MM.1S (cell line): ENCODE results near the gene STARD3.

ENCODE experiments used
- DNase-seq: peaks from one replicate; pipeline ENCODE4 v3.0.0-alpha.2; 2015
- H2AFZ ChIP-seq: fragments of 300-600 bp; sonication (generic); 2 replicates; pipeline ENCODE4 v1.6.0; 2016; ENCODE audit warnings: antibody characterized with exemption, low read length
- H3F3A ChIP-seq: fragments of 300-600 bp; sonication (generic); 2 replicates; pipeline ENCODE4 v1.6.1; 2016; ENCODE audit warnings: mild to moderate bottlenecking, antibody characterized with exemption, low read length, moderate library complexity, mixed read lengths; ENCODE audit not compliant: insufficient read depth
- H3K27ac ChIP-seq: fragments of 300-600 bp; sonication (generic); 2 replicates; pipeline ENCODE4 v1.5.1; 2016; ENCODE audit warnings: mild to moderate bottlenecking, low read length
- H3K27me3 ChIP-seq: fragments of 300-600 bp; sonication (generic); replicated peaks from 2 replicates; pipeline ENCODE4 v1.6.0; 2016; ENCODE audit warnings: low read length; ENCODE audit not compliant: insufficient read depth
- H3K36me3 ChIP-seq: fragments of 300-600 bp; sonication (generic); replicated peaks from 2 replicates; pipeline ENCODE4 v1.6.1; 2016; ENCODE audit warnings: mild to moderate bottlenecking, low read length, mixed read lengths; ENCODE audit not compliant: insufficient read depth
- H3K4me1 ChIP-seq: fragments of 300-600 bp; sonication (generic); 2 replicates; pipeline ENCODE4 v1.6.1; 2016; ENCODE audit warnings: low read length, mixed read lengths
- H3K4me2 ChIP-seq: fragments of 300-600 bp; sonication (generic); 2 replicates; pipeline ENCODE4 v1.6.0; 2016; ENCODE audit warnings: low read depth, low read length
- H3K4me3 ChIP-seq: fragments of 300-600 bp; sonication (generic); 2 replicates; pipeline ENCODE4 v1.5.1; 2016; ENCODE audit warnings: low read length, mixed read lengths
- H3K79me2 ChIP-seq: fragments of 300-600 bp; sonication (generic); 2 replicates; pipeline ENCODE4 v1.6.1; 2016; ENCODE audit warnings: mixed run types, low read length, mixed read lengths
- H3K9ac ChIP-seq: fragments of 300-600 bp; sonication (generic); 2 replicates; pipeline ENCODE4 v1.6.1; 2016; ENCODE audit warnings: low read length, mixed read lengths
- H3K9me2 ChIP-seq: fragments of 300-600 bp; sonication (generic); replicated peaks from 2 replicates; pipeline ENCODE4 v1.6.1; 2016; ENCODE audit warnings: mild to moderate bottlenecking, low read length, mixed read lengths; ENCODE audit not compliant: insufficient read depth
- H3K9me3 ChIP-seq: fragments of 300-600 bp; sonication (generic); replicated peaks from 2 replicates; pipeline ENCODE4 v1.6.1; 2016; ENCODE audit warnings: mild to moderate bottlenecking, low read length, mixed read lengths; ENCODE audit not compliant: insufficient read depth
- H4K20me1 ChIP-seq: fragments of 300-600 bp; sonication (generic); 2 replicates; pipeline ENCODE4 v1.6.1; 2016; ENCODE audit warnings: mild to moderate bottlenecking, low read length, moderate library complexity, mixed read lengths; ENCODE audit not compliant: insufficient read depth
- CTCF ChIP-seq: fragments of 300-600 bp; sonication (generic); IDR thresholded peaks from 2 replicates; pipeline ENCODE4 v1.5.1; 2016; ENCODE audit warnings: antibody characterized with exemption, low read length, mixed read lengths
- EZH2 ChIP-seq: fragments of 300-600 bp; sonication (generic); optimal IDR thresholded peaks from 2 replicates; pipeline ENCODE3; 2017; ENCODE audit warnings: low read depth, mild to moderate bottlenecking, antibody characterized with exemption, low read length, mixed read lengths
- EZH2phosphoT487 ChIP-seq: fragments of 300-600 bp; sonication (generic); IDR thresholded peaks from 2 replicates; pipeline ENCODE4 v1.6.1; 2018; ENCODE audit warnings: antibody characterized with exemption, low read length

STARD3 gene

GRCh38 chr17:39678340-39679116 lies 41.6 kb downstream of the STARD3 start:
- Histone ChIP-seq H3K36me3 (no peaks in the 10 kb centered on the region), H3K4me3 (no peak overlapping the region), H3K4me2 (no peak overlapping the region), H3K9ac (no peak overlapping the region), H3K9me2 (no peaks in the 10 kb centered on the region), H3K79me2 (no peaks in the 10 kb centered on the region), H3K27ac (no peak overlapping the region), H3K4me1 (no peaks in the 10 kb centered on the region), H3K9me3 (no peaks in the 10 kb centered on the region), H3F3A (no peaks in the 10 kb centered on the region), H3K27me3 (no peaks in the 10 kb centered on the region), H2AFZ (no peak overlapping the region), H4K20me1 (no peaks in the 10 kb centered on the region)
- TF ChIP-seq EZH2phosphoT487 (no peak), CTCF (no peak), EZH2 (no peak)
- DNase-seq: no peak

- Histone ChIP-seq H3K79me2 (no peaks in the 10 kb centered on the region), H3K4me1 (no peaks in the 10 kb centered on the region), H3K9me2 (no peaks in the 10 kb centered on the region), H3K27me3 (no peaks in the 10 kb centered on the region), H3F3A (no peaks in the 10 kb centered on the region), H2AFZ (no peak overlapping the region), H3K27ac (no peak overlapping the region), H3K4me2 (no peak overlapping the region), H3K36me3 (no peaks in the 10 kb centered on the region), H4K20me1 (no peaks in the 10 kb centered on the region), H3K9ac (no peak overlapping the region), H3K4me3 (no peak overlapping the region), H3K9me3 (no peaks in the 10 kb centered on the region)
- DNase-seq: no peak
- TF ChIP-seq CTCF (no peak), EZH2 (no peak), EZH2phosphoT487 (no peak)
Observed at GRCh38 chr17:39679521-39680192, 42.7 kb downstream of the STARD3 start.

- H3K9ac ChIP-seq: no peak overlapping the region
- H3K27ac ChIP-seq: no peak overlapping the region
- no peaks in the 10 kb centered on the region for H3K27me3 ChIP-seq
- no peak overlapping the region for H3K4me2 ChIP-seq
- no peak for TF ChIP-seq EZH2phosphoT487
- no peak for TF ChIP-seq CTCF
- no peak for TF ChIP-seq EZH2
- H3F3A ChIP-seq: peaks cover 16% of the 10 kb centered on the region
- H3K36me3 ChIP-seq: no peaks in the 10 kb centered on the region
- no peaks in the 10 kb centered on the region for H4K20me1 ChIP-seq
- no peak overlapping the region for H2AFZ ChIP-seq
- H3K9me2 ChIP-seq: no peaks in the 10 kb centered on the region
- H3K4me3 ChIP-seq: no peak overlapping the region
- H3K4me1 ChIP-seq: peaks cover 5% of the 10 kb centered on the region; the same call in 1 of the 2 replicates
- no peaks in the 10 kb centered on the region for H3K9me3 ChIP-seq
- no peak for DNase-seq
- H3K79me2 ChIP-seq: no peaks in the 10 kb centered on the region
Observed at GRCh38 chr17:39683295-39683939, 46.5 kb downstream of the STARD3 start.
